A549 (cell line): ENCODE data around the gene HAUS8.

Experiments
- JUNB ChIP-seq: fragments of >200 bp; sonication (Bioruptor Twin); formaldehyde crosslinking; IDR thresholded peaks from 2 replicates; pipeline ENCODE4 v1.6.1; 2016
- KDM1A ChIP-seq: fragments of 200-600 bp; sonication (generic); IDR thresholded peaks from 2 replicates; pipeline ENCODE4 v1.6.1; 2016; ENCODE audit warnings: low read depth, mild to moderate bottlenecking
- KDM5A ChIP-seq: fragments of 200-600 bp; sonication (generic); IDR thresholded peaks from 2 replicates; pipeline ENCODE4 v1.6.1; 2016; ENCODE audit warnings: antibody characterized with exemption, mild to moderate bottlenecking
- MAFK ChIP-seq: fragments of 450-650 bp; IDR thresholded peaks from 2 replicates; pipeline ENCODE4 v1.6.1; 2014; ENCODE audit not compliant: partially characterized antibody
- MAX ChIP-seq: IDR thresholded peaks from 2 replicates; pipeline ENCODE4 v1.6.1; 2012
- PBX3 ChIP-seq: IDR thresholded peaks from 2 replicates; pipeline ENCODE4 v1.6.1; 2012
- POLR2AphosphoS2 ChIP-seq: conservative IDR thresholded peaks from 2 replicates; pipeline ENCODE4 v1.6.1; 2012; ENCODE audit warnings: low read length, improper control_type of control experiment, inconsistent platforms
- RFX5 ChIP-seq: fragments of 450-650 bp; IDR thresholded peaks from 2 replicates; pipeline ENCODE4 v1.7.1; 2014; ENCODE audit warnings: antibody characterized with exemption, mild to moderate bottlenecking, moderate library complexity
- RNF2 ChIP-seq: fragments of 200-600 bp; sonication (generic); IDR thresholded peaks from 2 replicates; pipeline ENCODE4 v1.6.1; 2016; ENCODE audit warnings: low read depth, mild to moderate bottlenecking, antibody characterized with exemption, moderate library complexity, borderline replicate concordance
- ZC3H11A ChIP-seq: fragments of 450-650 bp; IDR thresholded peaks from 2 replicates; pipeline ENCODE4 v1.6.1; 2014; ENCODE audit warnings: antibody characterized with exemption, mild to moderate bottlenecking
- TF ChIP-seq, protein P1 (sequence below): fragments of >200 bp; sonication (Bioruptor Twin); formaldehyde crosslinking; IDR thresholded peaks from 3 replicates; pipeline ENCODE4 v1.5.1; 2016
- TF ChIP-seq, protein P2 (sequence below): fragments of 450-650 bp; IDR thresholded peaks from 2 replicates; pipeline ENCODE4 v1.6.1; 2014; ENCODE audit warnings: antibody characterized with exemption
- TF ChIP-seq, protein P3 (sequence below): fragments of >200 bp; sonication (Bioruptor Twin); formaldehyde crosslinking; IDR thresholded peaks from 3 replicates; pipeline ENCODE4 v1.6.1; 2016

DNA sequence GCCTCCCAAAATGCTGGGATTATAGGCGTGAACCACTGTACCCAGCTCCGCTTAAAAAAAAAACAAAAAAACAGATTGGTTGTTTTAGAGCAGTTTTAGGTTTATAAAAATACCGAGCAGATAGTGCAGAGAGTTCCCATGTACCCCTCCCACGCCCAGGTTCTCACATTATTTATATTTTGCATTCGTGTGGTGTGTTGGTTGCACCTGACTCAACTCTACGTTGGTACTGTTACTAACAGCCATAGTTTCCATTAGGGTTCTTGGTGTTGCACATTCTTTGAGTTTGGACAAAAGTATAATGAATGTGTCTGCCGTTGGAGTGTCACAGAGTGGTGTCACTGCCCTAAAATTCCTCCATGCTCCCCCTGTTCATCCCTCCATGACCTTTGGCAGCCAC is 29.4 kb upstream of the HAUS8 start:
- TF ChIP-seq, protein P1, sequence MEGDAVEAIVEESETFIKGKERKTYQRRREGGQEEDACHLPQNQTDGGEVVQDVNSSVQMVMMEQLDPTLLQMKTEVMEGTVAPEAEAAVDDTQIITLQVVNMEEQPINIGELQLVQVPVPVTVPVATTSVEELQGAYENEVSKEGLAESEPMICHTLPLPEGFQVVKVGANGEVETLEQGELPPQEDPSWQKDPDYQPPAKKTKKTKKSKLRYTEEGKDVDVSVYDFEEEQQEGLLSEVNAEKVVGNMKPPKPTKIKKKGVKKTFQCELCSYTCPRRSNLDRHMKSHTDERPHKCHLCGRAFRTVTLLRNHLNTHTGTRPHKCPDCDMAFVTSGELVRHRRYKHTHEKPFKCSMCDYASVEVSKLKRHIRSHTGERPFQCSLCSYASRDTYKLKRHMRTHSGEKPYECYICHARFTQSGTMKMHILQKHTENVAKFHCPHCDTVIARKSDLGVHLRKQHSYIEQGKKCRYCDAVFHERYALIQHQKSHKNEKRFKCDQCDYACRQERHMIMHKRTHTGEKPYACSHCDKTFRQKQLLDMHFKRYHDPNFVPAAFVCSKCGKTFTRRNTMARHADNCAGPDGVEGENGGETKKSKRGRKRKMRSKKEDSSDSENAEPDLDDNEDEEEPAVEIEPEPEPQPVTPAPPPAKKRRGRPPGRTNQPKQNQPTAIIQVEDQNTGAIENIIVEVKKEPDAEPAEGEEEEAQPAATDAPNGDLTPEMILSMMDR, result no peak
- no peak for TF ChIP-seq MAX
- no peak for TF ChIP-seq RFX5
- TF ChIP-seq KDM1A, result no peak
- no peak for TF ChIP-seq MAFK
- no peak for TF ChIP-seq PBX3
- TF ChIP-seq RNF2, result no peak
- TF ChIP-seq KDM5A, result no peak
- TF ChIP-seq ZC3H11A, result no peak
- TF ChIP-seq JUNB, result no peak
- TF ChIP-seq, protein P2, sequence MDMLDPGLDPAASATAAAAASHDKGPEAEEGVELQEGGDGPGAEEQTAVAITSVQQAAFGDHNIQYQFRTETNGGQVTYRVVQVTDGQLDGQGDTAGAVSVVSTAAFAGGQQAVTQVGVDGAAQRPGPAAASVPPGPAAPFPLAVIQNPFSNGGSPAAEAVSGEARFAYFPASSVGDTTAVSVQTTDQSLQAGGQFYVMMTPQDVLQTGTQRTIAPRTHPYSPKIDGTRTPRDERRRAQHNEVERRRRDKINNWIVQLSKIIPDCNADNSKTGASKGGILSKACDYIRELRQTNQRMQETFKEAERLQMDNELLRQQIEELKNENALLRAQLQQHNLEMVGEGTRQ, result no peak
- TF ChIP-seq, protein P3, sequence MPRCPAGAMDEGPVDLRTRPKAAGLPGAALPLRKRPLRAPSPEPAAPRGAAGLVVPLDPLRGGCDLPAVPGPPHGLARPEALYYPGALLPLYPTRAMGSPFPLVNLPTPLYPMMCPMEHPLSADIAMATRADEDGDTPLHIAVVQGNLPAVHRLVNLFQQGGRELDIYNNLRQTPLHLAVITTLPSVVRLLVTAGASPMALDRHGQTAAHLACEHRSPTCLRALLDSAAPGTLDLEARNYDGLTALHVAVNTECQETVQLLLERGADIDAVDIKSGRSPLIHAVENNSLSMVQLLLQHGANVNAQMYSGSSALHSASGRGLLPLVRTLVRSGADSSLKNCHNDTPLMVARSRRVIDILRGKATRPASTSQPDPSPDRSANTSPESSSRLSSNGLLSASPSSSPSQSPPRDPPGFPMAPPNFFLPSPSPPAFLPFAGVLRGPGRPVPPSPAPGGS, result no peak
- TF ChIP-seq POLR2AphosphoS2, result no peak
